Esophagus squamous epithelium (tissue), 5 donors: ENCODE measurements around the gene TRPM8. TPM values are rescaled to one million over a fixed set of nuclear protein-coding genes. Genes with fewer than 3 reads are reported as not detected.

Experiments
- DNase-seq: peaks from one replicate; lab custom pipeline; 2025; lab: John Stamatoyannopoulos, UW
- H3K27ac ChIP-seq, 4 donors: fragments of 200-600 bp; sonication (generic); one replicate each; pipeline ENCODE4 v1.5.1; 2016 to 2019; ENCODE audit warnings: mild to moderate bottlenecking in 1 of 4
- H3K27me3 ChIP-seq, 4 donors: fragments of 200-600 bp; sonication (generic); 1 replicate in 3 of 4; 2 replicates in 1 of 4; pipeline versions ENCODE4 v1.5.1 to v1.6.0; 2017 to 2021; ENCODE audit warnings: antibody characterized with exemption in 1 of 4
- H3K36me3 ChIP-seq, 3 donors: fragments of 200-600 bp; sonication (generic); one replicate each; pipeline ENCODE4 v1.5.1; 2016 to 2019
- H3K4me1 ChIP-seq, 3 donors: fragments of 200-600 bp; sonication (generic); one replicate each; pipeline ENCODE4 v1.5.1; 2017 to 2019
- H3K4me3 ChIP-seq, 4 donors: fragments of 200-600 bp; sonication (generic); 1 replicate in 3 of 4; 2 replicates in 1 of 4; pipeline ENCODE4 v1.5.1; 2016 to 2019; ENCODE audit warnings: mild to moderate bottlenecking in 2 of 4, moderate library complexity in 1 of 4
- H3K9me3 ChIP-seq, 3 donors: fragments of 200-600 bp; sonication (generic); one replicate each; pipeline ENCODE4 v1.5.1; 2016 to 2019
- POLR2A ChIP-seq, 4 donors: fragments of 450-650 bp; IDR thresholded peaks; one replicate each; pipeline ENCODE4 v1.6.1; 2017; ENCODE audit warnings: antibody characterized with exemption in 4 of 4, mild to moderate bottlenecking in 4 of 4, moderate library complexity in 3 of 4
- WGBS, 2 donors: methylation state at CpG; one replicate each; pipeline ENCODE4 v1.1.5; 2018; 5-methylcytosine and 5-hydroxymethylcytosine counted together
- intact Hi-C: fragments of 100-400 bp; cut with DNase I; formaldehyde crosslinking; loops from one replicate; pipeline ENCODE4 v1.15.0; 2022
- total RNA-seq, 4 donors: library from RNA; depleted of rRNA; stranded (reverse); fragments of >200 nt; gene quantifications; one replicate each; pipeline ENCODE4 v1.1.0, GENCODE V29; 2016
- TF ChIP-seq, protein P1 (sequence below), 6 experiments: fragments of 450-650 bp in 4 of 6; fragments of 200-600 bp in 2 of 6; sonication (generic) in 2 of 6; IDR thresholded peaks; one replicate each; pipeline ENCODE4 v1.5.1; 2016 to 2019; ENCODE audit warnings: antibody characterized with exemption in 6 of 6, mild to moderate bottlenecking in 4 of 6, moderate library complexity in 4 of 6
- donor health status: DM: yes; HTN: yes; CAD: no.

Gene TRPM8
- total RNA-seq, 4 donors from 2014 or later = not detected

DNA sequence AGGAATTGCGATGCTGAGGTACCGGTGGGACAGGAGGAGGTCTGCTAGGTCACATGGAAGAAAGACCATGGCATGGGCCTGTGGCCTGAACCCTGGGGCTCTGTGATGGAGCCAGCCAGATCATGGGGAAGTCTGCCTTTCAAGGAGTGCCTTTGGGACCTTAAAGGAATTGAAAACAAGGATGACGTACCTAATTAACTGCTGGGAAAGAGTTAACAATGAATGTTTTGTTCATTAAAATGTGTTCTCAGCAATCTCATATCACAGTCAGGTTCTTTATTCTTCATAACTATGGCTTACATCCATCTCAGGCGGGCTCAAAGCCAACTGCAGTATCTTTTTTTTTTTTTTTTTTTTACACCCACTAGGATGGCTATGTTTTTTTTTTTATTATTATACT, 25.6 kb downstream of the TRPM8 start:
- no peak overlapping the region for H3K4me3 ChIP-seq
- no peak for DNase-seq
- H3K9me3 ChIP-seq = peaks cover 0 to 7% (median 2%) of the 10 kb centered on the region in 3 donors
- H3K36me3 ChIP-seq = no peaks in the 10 kb centered on the region
- intact Hi-C loops = no loop called here
- 90 to 91% methylated on average over 4 of the region's 4 CpGs for WGBS, 2 donors
- TF ChIP-seq POLR2A (IDR thresholded peaks at IDR 0.05) = no peak
- TF ChIP-seq, protein P1, sequence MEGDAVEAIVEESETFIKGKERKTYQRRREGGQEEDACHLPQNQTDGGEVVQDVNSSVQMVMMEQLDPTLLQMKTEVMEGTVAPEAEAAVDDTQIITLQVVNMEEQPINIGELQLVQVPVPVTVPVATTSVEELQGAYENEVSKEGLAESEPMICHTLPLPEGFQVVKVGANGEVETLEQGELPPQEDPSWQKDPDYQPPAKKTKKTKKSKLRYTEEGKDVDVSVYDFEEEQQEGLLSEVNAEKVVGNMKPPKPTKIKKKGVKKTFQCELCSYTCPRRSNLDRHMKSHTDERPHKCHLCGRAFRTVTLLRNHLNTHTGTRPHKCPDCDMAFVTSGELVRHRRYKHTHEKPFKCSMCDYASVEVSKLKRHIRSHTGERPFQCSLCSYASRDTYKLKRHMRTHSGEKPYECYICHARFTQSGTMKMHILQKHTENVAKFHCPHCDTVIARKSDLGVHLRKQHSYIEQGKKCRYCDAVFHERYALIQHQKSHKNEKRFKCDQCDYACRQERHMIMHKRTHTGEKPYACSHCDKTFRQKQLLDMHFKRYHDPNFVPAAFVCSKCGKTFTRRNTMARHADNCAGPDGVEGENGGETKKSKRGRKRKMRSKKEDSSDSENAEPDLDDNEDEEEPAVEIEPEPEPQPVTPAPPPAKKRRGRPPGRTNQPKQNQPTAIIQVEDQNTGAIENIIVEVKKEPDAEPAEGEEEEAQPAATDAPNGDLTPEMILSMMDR (IDR thresholded peaks at IDR 0.05) = no peak
- H3K27ac ChIP-seq = no peak overlapping the region
- peaks cover 0 to 66% (median 0%) of the 10 kb centered on the region in 4 donors for H3K27me3 ChIP-seq
- H3K4me1 ChIP-seq = peaks cover 0 to 7% (median 0%) of the 10 kb centered on the region in 3 donors

DNA sequence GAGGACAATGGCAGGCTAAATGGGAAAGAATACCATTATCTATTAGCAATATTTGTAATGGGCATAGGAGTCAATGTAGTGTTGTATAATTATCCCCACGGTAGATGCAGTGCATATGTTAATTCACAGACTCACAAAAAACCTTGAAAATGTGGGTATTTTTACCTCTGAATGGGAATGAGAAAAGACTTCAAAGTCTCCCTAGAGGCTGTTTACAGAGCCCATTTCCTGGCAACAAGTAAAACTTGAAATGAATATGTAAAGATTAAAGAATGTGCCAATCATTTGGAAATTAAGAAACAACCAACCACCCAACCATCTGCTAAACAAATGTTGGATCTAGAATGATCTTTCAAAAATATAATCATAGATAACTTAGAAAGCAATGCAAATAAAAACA, 27.1 kb downstream of the TRPM8 start:
- Histone ChIP-seq H3K36me3 (no peaks in the 10 kb centered on the region), H3K4me3 (no peak overlapping the region), H3K4me1 (peaks cover 0 to under 1% (median 0%) of the 10 kb centered on the region in 3 donors), H3K9me3 (peaks cover 0 to 7% (median 2%) of the 10 kb centered on the region in 3 donors), H3K27me3 (peaks cover 0 to 50% (median 0%) of the 10 kb centered on the region in 4 donors), H3K27ac (no peak overlapping the region)
- TF ChIP-seq, protein P1 (IDR thresholded peaks at IDR 0.05) = no peak
- TF ChIP-seq POLR2A (IDR thresholded peaks at IDR 0.05) = no peak
- no peak for DNase-seq
- intact Hi-C loops = no loop called here
- 48 to 60% methylated on average over 1 of the region's 1 CpG for WGBS, 2 donors

DNA sequence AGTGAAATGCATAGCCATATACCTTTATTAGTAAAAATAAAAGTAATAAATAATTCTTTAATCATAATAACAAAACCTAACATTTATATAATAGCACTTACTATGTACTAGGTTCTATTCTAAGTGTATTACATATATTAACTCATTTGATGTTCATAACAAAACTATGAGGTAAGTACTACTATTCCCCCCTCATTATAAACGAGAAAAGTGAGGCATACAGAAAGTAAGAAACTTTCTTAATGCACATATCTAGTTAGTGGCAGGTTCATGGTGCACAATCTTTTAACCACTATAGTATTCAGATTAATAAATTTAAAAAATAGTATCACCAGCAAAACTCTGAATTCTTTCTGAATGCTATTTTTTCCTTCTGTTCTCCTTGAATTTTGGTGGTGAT, 27.5 kb downstream of the TRPM8 start:
- Histone ChIP-seq H3K27ac (no peak overlapping the region), H3K4me1 (no peaks in the 10 kb centered on the region), H3K27me3 (peaks cover 0 to 46% (median 0%) of the 10 kb centered on the region in 4 donors), H3K36me3 (no peaks in the 10 kb centered on the region), H3K9me3 (peaks cover 0 to 7% (median 2%) of the 10 kb centered on the region in 3 donors), H3K4me3 (no peak overlapping the region)
- TF ChIP-seq, protein P1 (IDR thresholded peaks at IDR 0.05) = no peak
- TF ChIP-seq POLR2A (IDR thresholded peaks at IDR 0.05) = no peak
- 71 to 77% methylated on average over 1 of the region's 1 CpG for WGBS, 2 donors
- no peak for DNase-seq
- intact Hi-C loops = no loop called here

DNA sequence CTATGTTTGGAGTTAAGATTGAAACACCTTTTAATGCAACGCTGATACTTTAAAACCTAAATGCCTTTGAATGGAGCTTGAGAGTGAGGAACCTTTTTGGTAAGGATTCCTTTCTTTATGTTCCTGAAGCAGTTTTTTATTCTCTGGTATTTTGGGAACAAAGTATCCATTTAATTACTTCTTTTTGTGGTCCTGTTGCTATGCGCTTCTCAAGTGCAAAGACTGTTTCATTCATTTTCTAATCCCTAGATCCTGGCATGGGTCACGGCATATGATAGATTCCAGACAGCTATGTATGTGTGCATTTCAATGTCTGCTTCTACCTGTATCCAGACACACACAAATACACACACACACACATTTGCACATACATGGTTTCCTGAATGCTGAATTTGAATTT, 28.0 kb downstream of the TRPM8 start:
- Histone ChIP-seq H3K4me1 (no peaks in the 10 kb centered on the region), H3K36me3 (no peaks in the 10 kb centered on the region), H3K27ac (no peak overlapping the region), H3K9me3 (peaks cover 0 to 7% (median 2%) of the 10 kb centered on the region in 3 donors), H3K4me3 (no peak overlapping the region), H3K27me3 (peaks cover 0 to 41% (median 0%) of the 10 kb centered on the region in 4 donors)
- intact Hi-C loops = no loop called here
- DNase-seq = no peak
- WGBS, 2 donors = 46 to 66% methylated on average over 3 of the region's 3 CpGs
- TF ChIP-seq POLR2A (IDR thresholded peaks at IDR 0.05) = no peak

DNA sequence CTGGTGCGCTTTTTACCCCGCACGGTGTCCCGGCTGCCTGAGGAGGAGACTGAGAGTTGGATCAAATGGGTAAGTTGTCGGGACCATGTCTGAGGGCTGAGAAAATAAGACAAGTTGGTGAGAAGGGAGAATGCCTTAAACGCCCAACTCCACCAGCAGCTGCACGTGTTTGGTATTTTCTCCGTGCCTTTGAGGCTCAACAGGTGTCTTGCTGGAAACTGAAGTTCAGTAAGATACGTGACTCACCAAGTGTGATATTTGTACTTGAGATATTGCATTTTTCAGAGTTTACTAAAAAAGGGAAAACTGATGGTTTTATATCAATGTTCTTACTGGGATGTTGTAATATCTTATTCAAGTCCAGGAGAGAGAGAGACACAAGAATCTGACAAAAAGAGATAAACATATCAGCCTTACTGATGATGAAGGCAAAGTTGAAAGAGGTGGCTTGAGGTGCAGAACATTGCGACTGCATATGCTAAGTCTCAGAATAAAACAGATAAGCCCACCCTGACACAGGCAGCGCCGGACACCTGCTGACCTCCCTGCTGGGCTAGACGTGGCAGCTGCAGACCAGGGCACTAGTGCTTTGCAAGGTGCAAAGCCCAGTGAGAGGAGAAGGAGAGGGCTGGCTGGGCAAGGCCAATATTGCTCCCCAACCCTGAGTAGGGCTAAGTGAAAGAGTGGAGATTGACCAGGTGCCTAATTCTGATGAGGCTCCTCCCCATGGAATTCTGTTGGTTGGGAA, 33.1 kb downstream of the TRPM8 start:
- no peaks in the 10 kb centered on the region for H3K36me3 ChIP-seq
- no peak for DNase-seq
- no peaks in the 10 kb centered on the region for H3K9me3 ChIP-seq
- intact Hi-C loops = no loop called here
- no peak overlapping the region for H3K4me3 ChIP-seq
- TF ChIP-seq POLR2A (IDR thresholded peaks at IDR 0.05) = no peak
- TF ChIP-seq, protein P1 (IDR thresholded peaks at IDR 0.05) = no peak
- H3K27me3 ChIP-seq = peaks cover 0 to 26% (median 0%) of the 10 kb centered on the region in 4 donors
- H3K27ac ChIP-seq = no peak overlapping the region
- H3K4me1 ChIP-seq = no peaks in the 10 kb centered on the region
- 82 to 83% methylated on average over 7 to 11 of the region's 13 CpGs for WGBS, 2 donors
